Measurements from ENCODE around the gene CLDN5.

CLDN5 gene

GRCh38 chr22:19473578-19473977 is 50.6 kb downstream of the CLDN5 start:
- Histone ChIP-seq H3K4me1 (ENCODE audit: control insufficient read depth in 1 of 2, insufficient read depth in 2 of 2, low read length in 2 of 2) (peaks cover 4 to 13% of the 10 kb centered on the region in 2 donors), H3K36me3 (ENCODE audit: control insufficient read depth in 1 of 2, insufficient read depth in 2 of 2, low read length in 2 of 2) (peaks cover 49 to 60% of the 10 kb centered on the region in 2 donors), H3K27ac (ENCODE audit: low read length) (no peak overlapping the region), H3K4me3 (ENCODE audit: low read depth in 1 of 2, low read length in 2 of 2) (no peak overlapping the region), H3K9me3 (ENCODE audit: control insufficient read depth in 1 of 2, low read length in 2 of 2) (no peaks in the 10 kb centered on the region), H3K27me3 (ENCODE audit: low read depth, low read length) (no peaks in the 10 kb centered on the region)

Data from muscle layer of duodenum (tissue), 2 donors.